ENCODE results near the gene P2RY6.

Gene P2RY6

GRCh38 chr11:73315293-73316020 lies 43.3 kb downstream of the P2RY6 start:
- Histone ChIP-seq H3K27ac (ENCODE audit: poor library complexity, severe bottlenecking) (no peak overlapping the region), H3K4me3 (ENCODE audit: severe bottlenecking) (no peak overlapping the region), H3K9me3 (ENCODE audit: severe bottlenecking) (no peaks in the 10 kb centered on the region), H3K4me1 (ENCODE audit: insufficient read depth, poor library complexity, severe bottlenecking) (peaks cover 5% of the 10 kb centered on the region), H3K36me3 (ENCODE audit: low read depth) (no peaks in the 10 kb centered on the region), H3K27me3 (ENCODE audit: insufficient read depth, poor library complexity, severe bottlenecking) (no peaks in the 10 kb centered on the region)
- ATAC-seq (ENCODE audit: low read depth) (no peak), DNase-seq (ENCODE audit: low spot score) (no peak)
- no peak for TF ChIP-seq CTCF (IDR thresholded peaks at IDR 0.05; ENCODE audit: poor library complexity, severe bottlenecking)

- Histone ChIP-seq H3K36me3 (ENCODE audit: low read depth) (no peaks in the 10 kb centered on the region), H3K27me3 (ENCODE audit: insufficient read depth, poor library complexity, severe bottlenecking) (no peaks in the 10 kb centered on the region), H3K9me3 (ENCODE audit: severe bottlenecking) (no peaks in the 10 kb centered on the region), H3K4me1 (ENCODE audit: insufficient read depth, poor library complexity, severe bottlenecking) (peaks cover 8% of the 10 kb centered on the region), H3K4me3 (ENCODE audit: severe bottlenecking) (no peak overlapping the region), H3K27ac (ENCODE audit: poor library complexity, severe bottlenecking) (no peak overlapping the region)
- DNase-seq (ENCODE audit: low spot score) (no peak), ATAC-seq (ENCODE audit: low read depth) (no peak)
- TF ChIP-seq CTCF (IDR thresholded peaks at IDR 0.05; ENCODE audit: poor library complexity, severe bottlenecking): no peak
Observed at GRCh38 chr11:73316422-73316821, 44.3 kb downstream of the P2RY6 start.

GRCh38 chr11:73317373-73317772 lies 45.2 kb downstream of the P2RY6 start:
- no peak overlapping the region for H3K4me3 ChIP-seq (ENCODE audit: severe bottlenecking)
- DNase-seq (ENCODE audit: low spot score) (no peak), ATAC-seq (ENCODE audit: low read depth) (no peak)
- no peak overlapping the region for H3K27ac ChIP-seq (ENCODE audit: poor library complexity, severe bottlenecking)
- H3K36me3 ChIP-seq (ENCODE audit: low read depth): no peaks in the 10 kb centered on the region
- H3K27me3 ChIP-seq (ENCODE audit: insufficient read depth, poor library complexity, severe bottlenecking): no peaks in the 10 kb centered on the region
- H3K9me3 ChIP-seq (ENCODE audit: severe bottlenecking): no peaks in the 10 kb centered on the region
- H3K4me1 ChIP-seq (ENCODE audit: insufficient read depth, poor library complexity, severe bottlenecking): peaks cover 3% of the 10 kb centered on the region
- no peak for TF ChIP-seq CTCF (IDR thresholded peaks at IDR 0.05; ENCODE audit: poor library complexity, severe bottlenecking)

- TF ChIP-seq CTCF (IDR thresholded peaks at IDR 0.05; ENCODE audit: poor library complexity, severe bottlenecking): no peak
- no peaks in the 10 kb centered on the region for H3K27me3 ChIP-seq (ENCODE audit: insufficient read depth, poor library complexity, severe bottlenecking)
- peaks cover 3% of the 10 kb centered on the region for H3K4me1 ChIP-seq (ENCODE audit: insufficient read depth, poor library complexity, severe bottlenecking)
- no peak for ATAC-seq (ENCODE audit: low read depth)
- no peaks in the 10 kb centered on the region for H3K36me3 ChIP-seq (ENCODE audit: low read depth)
- H3K4me3 ChIP-seq (ENCODE audit: severe bottlenecking): no peak overlapping the region
- DNase-seq (ENCODE audit: low spot score): no peak
- H3K9me3 ChIP-seq (ENCODE audit: severe bottlenecking): no peaks in the 10 kb centered on the region
- no peak overlapping the region for H3K27ac ChIP-seq (ENCODE audit: poor library complexity, severe bottlenecking)
Observed at GRCh38 chr11:73317803-73318202, 45.7 kb downstream of the P2RY6 start.

- Histone ChIP-seq H3K27ac (ENCODE audit: poor library complexity, severe bottlenecking) (no peak overlapping the region), H3K9me3 (ENCODE audit: severe bottlenecking) (no peaks in the 10 kb centered on the region), H3K27me3 (ENCODE audit: insufficient read depth, poor library complexity, severe bottlenecking) (no peaks in the 10 kb centered on the region), H3K36me3 (ENCODE audit: low read depth) (no peaks in the 10 kb centered on the region), H3K4me3 (ENCODE audit: severe bottlenecking) (no peak overlapping the region), H3K4me1 (ENCODE audit: insufficient read depth, poor library complexity, severe bottlenecking) (peaks cover 9% of the 10 kb centered on the region)
- ATAC-seq (ENCODE audit: low read depth): no peak
- TF ChIP-seq CTCF (IDR thresholded peaks at IDR 0.05; ENCODE audit: poor library complexity, severe bottlenecking): no peak
- no peak for DNase-seq (ENCODE audit: low spot score)
Observed at GRCh38 chr11:73318501-73319011, 46.4 kb downstream of the P2RY6 start.

All from RWPE2 (cell line).